Measurements from ENCODE around the gene CUL9.

CUL9 gene

DNA sequence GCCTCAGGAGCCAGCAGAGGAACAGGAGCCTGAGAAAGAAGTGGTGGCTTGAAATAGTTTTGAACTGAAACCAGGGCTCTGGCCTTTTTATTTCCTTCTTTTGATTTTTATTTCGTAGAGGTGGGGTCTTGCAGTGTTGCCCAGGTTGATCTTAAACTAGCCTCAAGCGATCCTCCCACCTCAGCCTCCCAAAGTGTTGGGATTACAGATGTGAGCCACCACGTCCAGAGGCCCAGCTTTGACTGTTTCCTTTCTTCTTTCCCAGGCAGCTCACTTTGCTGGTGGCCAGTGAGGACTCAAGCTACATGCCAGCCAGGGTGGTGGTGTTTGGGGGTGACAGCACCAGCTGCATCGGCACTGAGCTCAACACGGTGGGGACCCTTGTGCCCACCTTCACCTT lies 20.5 kb downstream of the CUL9 start:
- DNase-seq = no peak

GRCh38 chr6:43203029-43203717 lies 21.2 kb downstream of the CUL9 start:
- DNase-seq = no peak

- no peak for DNase-seq
Measured at GRCh38 chr6:43203718-43204095, 21.7 kb downstream of the CUL9 start.

DNA sequence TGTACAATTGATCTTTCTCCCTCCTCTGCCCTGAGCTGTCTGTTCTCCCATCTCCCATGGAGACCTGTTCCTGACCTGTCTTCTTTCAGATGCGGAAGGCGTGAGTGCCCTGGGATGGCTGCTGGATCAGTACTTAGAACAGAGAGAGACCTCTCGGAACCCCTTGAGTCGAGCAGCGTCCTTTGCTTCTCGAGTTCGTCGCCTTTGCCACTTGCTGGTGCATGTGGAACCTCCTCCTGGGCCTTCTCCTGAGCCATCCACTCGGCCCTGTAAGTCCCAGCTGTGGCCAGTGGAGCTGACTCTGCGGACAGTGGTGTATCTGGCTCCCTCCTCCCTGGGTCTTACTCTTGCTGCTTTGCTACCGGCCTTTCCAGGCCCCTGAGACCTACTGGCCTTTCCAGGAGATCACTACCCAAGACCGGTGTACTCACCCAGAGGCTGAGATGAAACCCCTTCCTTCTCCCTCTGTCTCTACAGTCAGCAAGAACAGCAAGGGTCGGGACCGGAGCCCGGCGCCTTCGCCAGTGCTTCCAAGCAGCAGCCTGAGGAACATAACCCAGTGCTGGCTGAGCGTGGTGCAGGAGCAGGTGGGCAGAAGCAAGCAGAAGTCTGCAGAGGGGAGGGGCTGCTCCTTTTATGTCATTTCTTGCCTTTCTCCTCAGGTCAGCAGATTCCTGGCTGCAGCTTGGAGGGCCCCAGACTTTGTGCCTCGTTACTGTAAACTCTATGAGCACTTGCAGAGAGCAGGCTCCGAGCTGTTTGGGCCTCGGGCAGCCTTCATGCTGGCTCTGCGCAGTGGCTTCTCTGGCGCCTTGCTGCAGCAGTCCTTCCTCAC lies 22.5 kb downstream of the CUL9 start:
- no peak for DNase-seq

DNA sequence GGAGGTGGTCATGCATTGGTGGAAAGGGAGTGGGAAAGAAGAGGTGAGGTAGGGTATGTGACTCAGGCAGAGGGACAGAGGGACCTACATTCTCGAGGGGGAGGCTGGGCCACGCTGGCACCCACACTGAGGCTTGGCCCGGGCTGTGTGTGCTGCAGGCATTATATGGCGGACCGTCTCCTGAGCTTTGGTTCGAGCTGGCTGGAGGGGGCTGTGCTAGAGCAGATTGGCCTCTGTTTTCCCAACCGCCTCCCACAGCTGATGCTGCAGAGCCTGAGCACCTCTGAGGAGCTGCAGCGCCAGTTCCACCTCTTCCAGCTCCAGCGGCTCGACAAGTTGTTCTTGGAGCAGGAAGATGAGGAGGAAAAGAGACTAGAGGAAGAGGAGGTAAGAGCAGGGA lies 23.9 kb downstream of the CUL9 start:
- no peak for DNase-seq

DNA sequence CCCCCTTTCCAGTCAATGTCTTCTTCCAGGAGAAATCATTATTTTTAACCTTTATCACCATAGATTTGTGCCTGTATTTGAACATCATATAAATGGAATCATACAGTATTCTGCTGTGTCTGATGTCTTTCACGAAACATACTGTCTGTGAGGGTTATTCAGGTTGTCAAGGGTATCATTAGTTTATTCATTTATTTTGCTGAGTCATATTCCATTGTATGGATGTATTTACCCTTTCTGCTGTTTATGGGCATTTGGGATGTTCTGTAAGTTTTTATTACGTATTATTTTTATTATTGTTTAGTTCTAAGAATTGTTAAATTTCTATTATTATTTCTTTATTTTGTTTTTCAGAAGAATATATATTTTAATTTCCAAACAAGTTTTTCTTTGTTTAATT lies 25.3 kb downstream of the CUL9 start:
- no peak for DNase-seq

DNA sequence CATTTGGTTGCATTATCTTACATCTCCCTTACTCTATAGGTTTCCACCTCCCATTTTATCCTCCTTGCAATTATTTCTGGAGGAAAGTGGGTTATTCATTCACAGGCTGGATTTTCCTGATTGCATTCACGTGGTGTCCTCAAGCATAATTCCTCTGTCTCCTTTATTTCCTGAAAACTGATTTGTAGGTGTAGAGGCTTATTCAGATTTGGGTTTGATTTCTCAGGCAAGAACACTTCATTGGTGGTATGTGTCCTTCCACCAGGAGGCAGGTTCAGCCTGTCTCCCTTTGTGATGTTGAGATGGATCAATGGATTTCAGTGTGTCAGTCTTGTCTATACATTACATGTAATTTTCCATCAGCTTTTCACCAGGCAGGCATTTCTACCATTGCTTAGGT lies 30.0 kb downstream of the CUL9 start:
- DNase-seq = no peak

DNA sequence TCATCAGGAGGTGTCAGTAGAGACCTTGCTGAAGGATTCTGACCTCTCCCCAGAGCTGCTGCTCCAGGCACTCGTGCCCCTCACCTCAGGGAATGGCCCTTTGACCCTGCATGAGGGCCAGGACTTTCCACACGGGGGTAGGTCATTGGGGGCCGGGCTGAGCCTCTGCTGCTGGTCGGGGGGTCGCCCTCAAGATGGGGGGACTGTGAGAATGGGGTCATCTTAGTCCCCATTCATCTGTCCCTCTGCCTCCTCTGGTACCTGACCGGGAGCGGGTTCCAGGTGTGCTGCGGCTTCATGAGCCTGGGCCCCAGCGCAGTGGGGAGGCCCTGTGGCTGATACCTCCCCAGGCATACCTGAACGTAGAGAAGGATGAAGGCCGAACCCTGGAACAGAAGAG lies 31.4 kb downstream of the CUL9 start:
- DNase-seq = no peak

DNA sequence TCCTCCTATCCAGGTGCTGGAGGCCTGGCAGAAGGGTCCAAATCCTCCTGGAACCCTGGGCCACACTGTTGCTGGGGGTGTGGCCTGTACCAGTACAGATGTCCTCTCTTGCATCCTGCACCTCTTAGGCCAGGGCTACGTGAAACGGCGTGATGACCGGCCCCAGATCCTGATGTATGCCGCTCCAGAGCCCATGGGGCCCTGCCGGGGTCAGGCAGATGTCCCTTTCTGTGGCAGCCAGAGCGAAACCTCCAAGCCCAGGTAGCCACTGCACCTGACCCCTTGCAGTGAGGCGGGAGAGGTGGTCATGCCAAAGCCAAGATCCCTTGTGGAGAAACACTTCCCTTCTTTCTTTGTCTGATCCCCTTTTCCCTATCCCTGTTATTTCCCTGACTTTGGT lies 33.1 kb downstream of the CUL9 start:
- no peak for DNase-seq

- no peak for DNase-seq
Measured at GRCh38 chr6:43216200-43216599, 34.2 kb downstream of the CUL9 start.

GRCh38 chr6:43217351-43217750 lies 35.4 kb downstream of the CUL9 start:
- DNase-seq = no peak

GRCh38 chr6:43219119-43219518 lies 37.1 kb downstream of the CUL9 start:
- DNase-seq = no peak

- no peak for DNase-seq
Measured at GRCh38 chr6:43219814-43220213, 37.8 kb downstream of the CUL9 start.

GRCh38 chr6:43220439-43220951 lies 38.5 kb downstream of the CUL9 start:
- no peak for DNase-seq

DNA sequence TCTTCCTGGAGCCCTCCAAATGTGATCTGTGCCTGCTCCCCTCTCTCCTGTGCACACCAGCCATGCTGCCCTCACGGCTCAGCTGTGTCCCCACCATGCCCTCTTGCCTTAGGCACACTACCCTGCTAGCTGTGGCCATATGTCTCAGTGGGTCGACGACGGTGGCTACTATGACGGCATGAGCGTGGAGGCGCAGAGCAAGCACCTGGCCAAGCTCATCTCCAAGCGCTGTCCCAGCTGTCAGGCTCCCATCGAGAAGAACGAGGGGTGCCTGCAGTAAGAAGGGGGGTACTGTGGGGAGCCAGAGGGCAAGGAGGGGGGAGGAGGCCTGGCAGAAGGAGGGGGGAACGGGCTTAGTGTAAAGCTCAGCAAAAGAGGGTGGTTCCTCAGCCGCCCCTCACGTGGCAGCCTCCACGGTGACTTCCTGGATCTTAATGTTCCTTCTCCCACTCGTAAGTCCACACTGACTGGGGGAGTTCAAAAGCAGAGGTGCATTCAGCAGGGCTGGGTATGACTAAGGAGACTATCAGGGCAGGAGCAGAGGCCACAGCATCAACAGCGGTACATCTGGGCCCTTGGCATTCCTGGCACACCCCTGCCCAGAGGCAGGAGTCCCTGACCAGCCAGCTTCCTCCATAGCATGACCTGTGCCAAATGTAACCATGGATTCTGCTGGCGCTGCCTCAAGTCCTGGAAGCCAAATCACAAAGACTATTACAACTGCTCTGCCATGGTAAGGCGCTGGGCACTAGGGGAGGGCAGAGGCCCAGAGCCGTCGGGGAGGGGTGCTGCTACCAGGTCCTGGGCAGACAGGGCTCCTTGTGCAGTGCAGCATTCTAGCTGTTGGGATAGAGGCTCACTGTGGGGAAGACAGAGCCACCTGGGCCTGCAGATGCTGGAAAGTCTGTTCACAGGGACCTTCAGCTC lies 39.3 kb downstream of the CUL9 start:
- no peak for DNase-seq

DNA sequence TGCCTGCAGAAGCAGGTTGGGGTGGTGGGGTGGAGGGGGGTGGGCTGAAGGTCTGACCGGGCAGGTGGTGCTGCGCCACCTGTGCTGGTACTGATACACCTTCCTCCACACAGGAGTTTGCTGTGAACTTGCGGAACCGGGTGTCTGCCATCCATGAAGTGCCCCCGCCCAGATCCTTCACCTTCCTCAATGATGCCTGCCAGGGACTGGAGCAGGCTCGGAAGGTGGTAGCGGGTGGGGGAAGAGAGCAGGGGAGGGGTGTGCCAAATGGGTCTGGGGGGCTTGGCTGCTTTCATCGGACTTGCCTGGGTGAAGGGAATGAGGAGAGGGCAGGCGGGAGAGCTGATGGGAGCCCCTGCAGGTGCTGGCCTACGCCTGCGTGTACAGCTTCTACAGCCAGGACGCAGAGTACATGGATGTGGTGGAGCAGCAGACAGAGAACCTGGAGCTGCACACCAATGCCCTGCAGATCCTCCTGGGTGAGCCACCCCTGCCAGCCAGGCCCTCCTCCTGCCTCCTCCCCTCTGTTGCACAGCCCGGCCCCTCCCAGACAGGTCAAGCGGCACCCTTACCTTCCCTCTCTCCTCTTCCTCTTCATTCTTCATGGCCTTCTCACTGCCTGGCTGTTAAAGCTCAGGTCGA lies 40.5 kb downstream of the CUL9 start:
- DNase-seq = no peak

GRCh38 chr6:43223175-43223574 lies 41.2 kb downstream of the CUL9 start:
- DNase-seq = no peak

DNA sequence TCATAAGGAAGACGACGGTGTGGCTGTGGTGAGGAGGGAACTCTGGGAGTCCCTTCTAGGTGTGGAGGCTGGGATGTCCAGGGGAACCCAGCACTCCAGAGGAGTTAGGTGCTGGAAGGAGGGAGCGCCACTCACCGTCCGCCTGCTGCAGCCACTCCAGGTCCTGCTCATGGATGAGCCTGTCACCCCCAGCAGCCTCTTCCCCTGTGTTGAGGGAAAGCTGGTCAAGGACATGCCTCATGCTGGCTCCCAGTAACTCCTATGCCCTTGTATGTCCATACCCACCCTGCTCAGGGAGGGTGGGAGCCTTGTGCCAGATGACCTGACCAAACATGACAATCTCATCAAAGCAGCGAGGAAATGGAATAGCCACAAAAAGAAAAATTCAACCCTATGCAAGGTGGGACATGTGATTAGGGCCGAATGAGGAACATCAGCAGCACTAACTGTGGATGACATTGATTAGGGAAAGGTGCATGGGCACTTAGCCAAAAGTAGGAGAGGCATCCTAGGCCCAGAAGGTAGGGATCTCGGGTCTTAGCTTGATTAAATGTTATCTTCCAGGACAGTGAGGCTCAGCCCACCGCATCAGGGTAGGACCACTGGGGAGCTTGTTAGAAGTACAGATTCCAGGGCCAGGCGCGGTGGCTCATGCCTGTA lies 44.3 kb downstream of the CUL9 start:
- no peak for DNase-seq

DNA sequence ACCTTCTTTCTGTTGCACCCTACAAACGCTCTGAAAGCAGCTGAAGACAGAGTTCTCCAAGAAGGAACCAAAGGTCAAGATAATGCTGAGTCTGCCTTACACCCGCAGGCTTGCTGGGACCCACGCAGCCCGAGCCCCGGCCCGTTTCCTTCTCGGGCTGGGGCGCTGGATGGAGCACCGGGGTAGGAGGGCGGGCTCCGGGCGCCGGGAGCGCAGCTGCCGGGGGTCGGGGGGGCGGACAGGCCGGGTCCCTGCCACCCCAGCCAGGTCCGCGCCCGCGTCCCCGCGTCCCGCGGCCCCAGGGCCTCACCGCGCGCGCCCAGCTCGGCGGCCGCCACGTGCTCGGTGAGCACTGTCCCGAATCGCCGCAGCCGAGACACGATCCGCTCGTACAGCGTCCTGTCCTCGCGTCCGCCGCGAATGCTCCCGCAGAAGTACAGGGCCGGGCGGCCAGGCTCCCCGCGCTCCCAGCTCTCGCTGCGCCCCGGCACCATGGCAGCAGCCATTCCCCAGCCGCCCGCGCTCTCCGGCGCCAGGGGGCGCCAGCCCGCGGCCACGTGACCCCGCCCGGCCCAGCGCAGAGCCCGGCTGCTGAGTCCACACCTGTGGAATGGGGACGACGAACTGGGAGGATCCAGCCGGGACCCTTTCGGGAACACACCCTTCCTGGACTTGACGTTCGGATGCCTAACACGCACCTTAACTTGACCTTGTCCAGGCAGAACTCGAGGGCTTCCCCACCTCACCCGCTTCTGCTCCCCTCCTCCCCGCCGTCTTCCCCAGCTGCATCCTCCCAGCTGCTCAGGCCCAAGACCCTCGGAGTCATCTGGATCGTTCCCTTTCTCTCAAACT lies 47.2 kb downstream of the CUL9 start, which contains the start of gene DNPH1:
TSS of gene DNPH1 (minus strand) at position 531 of the 852 bp plus-strand sequence. CDS start at position 506, 25 bp downstream.
- DNase-seq = peak; percentile 83

DNA sequence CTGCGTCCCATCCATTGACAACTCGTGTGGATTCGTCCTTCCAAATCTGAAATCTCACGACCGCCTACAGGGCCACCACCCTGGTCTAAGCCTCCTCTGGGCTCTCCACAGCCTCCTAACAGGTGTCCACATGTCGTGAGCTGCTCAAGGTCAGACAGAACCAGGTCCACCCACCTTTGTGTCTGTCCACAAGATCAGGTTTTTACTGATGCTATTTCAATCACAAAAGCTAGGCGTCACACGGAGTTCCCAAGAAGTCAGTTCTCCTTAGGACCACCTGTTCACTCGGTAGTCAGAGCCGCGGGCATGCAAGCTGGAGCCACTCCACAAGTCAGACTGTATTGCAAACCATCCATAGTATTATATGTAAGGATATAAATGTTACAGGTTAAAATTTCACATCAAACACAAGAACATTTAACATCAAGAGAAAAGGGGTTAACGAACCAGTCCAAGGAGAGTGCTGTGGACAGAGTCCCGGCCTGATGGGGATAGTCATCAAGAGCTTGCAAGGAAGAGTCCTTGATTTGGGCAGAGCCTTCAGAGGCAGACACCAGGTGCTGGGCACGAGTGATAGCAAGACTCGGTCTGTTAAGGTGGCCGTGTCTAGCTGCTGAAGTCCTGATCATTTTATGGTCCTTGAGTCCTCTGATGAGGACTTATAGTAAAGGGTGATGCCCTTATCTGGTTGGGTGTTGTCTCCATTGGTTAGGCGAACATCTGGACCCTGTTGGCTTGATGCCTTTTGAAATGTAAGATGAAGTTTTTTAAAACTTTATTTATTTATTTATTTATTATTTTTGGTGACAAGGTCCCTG lies 48.0 kb downstream of the CUL9 start:
- DNase-seq = no peak
